GM10266 (cell line): ENCODE measurements around the gene EPC2.

ENCODE experiments used
- DNase-seq: peaks from one replicate; pipeline ENCODE4 v3.0.0; 2012; ENCODE audit errors: extremely low spot score
- TF ChIP-seq, protein P1 (sequence below): IDR thresholded peaks from 2 replicates; pipeline ENCODE4 v1.5.1; 2012; ENCODE audit warnings: mild to moderate bottlenecking, low read depth; ENCODE audit not compliant: control insufficient read depth, insufficient read depth; ENCODE audit errors: missing control alignments

EPC2 gene

DNA sequence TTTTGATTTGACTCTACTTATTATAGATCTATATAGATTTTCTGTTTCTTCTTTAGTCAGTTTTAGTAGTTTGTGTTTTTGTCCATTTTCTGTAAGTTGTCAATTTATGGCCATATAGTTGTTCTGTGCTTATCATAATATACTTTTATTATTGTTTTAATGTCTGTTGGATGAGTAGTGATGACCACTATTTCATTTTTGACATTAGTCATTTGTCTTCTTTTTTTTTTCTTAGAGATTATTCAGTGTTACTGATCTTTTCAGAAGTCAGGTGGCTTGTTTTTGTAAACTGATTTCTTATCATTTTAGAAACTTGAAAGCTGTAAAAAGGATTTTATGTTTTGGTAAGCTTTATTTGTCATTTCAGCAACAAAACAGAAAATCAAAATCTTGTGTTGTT, 57.3 kb downstream of the EPC2 start:
- TF ChIP-seq, protein P1, sequence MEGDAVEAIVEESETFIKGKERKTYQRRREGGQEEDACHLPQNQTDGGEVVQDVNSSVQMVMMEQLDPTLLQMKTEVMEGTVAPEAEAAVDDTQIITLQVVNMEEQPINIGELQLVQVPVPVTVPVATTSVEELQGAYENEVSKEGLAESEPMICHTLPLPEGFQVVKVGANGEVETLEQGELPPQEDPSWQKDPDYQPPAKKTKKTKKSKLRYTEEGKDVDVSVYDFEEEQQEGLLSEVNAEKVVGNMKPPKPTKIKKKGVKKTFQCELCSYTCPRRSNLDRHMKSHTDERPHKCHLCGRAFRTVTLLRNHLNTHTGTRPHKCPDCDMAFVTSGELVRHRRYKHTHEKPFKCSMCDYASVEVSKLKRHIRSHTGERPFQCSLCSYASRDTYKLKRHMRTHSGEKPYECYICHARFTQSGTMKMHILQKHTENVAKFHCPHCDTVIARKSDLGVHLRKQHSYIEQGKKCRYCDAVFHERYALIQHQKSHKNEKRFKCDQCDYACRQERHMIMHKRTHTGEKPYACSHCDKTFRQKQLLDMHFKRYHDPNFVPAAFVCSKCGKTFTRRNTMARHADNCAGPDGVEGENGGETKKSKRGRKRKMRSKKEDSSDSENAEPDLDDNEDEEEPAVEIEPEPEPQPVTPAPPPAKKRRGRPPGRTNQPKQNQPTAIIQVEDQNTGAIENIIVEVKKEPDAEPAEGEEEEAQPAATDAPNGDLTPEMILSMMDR, result no peak
- no peak for DNase-seq

DNA sequence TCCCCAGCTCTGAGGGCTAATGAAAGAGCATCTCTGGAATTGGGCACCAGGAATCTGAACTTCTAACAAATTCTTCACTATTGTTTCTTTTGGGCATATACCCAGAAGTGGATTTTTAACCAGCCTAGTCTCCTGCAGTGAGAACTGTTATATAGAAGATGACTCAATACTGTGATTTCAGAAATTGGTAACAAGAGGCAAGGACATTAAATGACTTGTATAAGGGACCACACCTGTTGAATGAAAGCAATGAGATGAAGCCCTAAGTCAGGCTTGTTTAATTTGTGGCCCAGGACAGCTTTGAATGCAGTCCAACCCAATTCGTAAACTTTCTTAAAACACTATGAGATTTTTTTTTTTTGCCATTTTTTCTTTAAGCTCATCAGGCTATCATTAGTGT, 57.9 kb downstream of the EPC2 start:
- no peak for DNase-seq
- TF ChIP-seq, protein P1, result no peak

DNA sequence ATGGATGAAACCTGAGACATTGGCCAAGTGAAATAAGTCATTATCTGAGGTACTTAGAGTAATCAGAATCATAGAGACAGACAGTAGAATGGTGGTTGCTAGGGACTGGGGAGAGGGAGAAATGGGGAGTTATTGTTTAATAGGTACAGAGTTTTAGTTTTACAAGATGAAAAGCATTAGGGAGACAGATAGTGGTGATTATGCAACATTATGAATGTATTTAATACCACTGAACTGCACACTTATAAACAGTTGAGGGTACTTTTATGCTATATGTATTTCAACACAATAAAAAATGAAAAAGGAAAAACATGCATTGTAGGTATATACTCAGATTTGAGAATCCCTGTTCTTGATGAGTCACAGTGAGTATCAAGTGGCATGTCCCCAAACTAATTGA, 59.7 kb downstream of the EPC2 start:
- no peak for DNase-seq
- TF ChIP-seq, protein P1, result no peak

DNA sequence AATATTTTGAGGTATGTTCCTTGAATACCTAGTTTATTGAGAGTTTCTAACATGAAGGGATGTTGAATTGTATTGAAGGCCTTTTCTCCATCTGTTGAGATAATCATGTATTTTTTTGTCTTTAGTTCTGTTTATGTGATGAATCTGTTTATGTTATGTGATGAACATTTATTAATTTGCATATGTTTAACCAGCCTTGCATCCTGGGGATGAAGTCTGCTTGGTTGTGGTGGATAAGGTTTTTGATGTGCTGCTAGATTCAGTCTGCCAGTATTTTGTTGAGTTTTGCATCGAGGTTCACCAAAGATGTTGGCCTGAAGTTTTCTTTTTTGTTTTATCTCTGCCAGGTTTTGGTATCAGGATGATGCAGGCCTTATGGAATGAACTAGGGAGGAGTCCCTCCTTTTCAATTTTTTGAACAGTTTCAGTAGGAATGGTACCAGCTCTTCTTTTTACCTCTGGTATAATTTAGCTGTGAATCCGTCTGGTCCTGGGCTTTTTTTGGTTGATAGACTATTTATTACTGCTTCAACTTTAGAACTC, 71.9 kb downstream of the EPC2 start:
- TF ChIP-seq, protein P1, result no peak
- DNase-seq, result no peak

DNA sequence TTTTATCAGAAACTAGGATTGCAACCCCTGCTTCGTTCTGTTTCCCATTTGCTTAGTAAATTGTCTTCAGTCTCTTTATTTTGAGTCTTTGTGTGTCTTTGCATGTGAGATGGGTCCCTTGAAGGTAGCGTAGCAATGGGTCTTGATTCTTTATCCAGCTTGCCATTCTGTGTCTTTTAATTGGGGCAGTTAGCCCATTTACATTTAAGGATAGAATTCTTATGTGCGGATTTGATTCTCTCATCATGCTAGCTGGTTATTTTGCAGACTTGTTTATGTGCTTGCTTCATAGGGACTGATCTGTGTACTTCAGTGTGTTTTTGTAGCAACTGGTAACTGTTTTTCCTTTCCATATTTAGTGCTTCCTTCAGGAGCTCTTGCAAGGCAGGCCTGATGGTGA, 73.5 kb downstream of the EPC2 start:
- TF ChIP-seq, protein P1, result no peak
- DNase-seq, result no peak

DNA sequence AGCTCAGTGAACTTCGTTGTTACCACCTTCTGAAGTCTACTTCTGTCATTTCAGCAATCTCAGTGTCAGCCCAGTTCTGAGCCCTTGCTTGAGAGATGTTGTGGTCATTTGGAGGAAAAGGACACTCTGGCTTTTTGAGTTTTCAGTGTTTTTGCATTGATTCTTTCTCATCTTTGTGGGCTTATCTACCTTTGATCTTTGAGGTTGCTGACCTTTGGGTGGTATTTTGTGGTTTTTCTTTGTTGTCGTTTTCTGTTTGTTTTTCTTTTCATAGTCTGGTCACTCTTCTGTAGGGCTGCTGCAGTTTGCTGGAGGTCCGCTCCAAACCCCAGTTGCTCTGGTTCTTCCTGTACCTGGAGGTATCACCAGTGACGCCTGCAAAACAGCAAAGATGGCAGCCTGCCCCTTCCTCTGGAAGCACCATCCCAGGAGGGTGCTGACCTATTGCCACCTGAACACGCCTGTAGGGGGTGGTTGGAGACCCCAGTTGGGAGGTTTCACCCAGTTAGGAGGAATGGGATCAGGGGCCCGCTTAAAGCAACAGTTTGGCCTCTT, 74.7 kb downstream of the EPC2 start:
- DNase-seq, result no peak
- TF ChIP-seq, protein P1, result no peak

DNA sequence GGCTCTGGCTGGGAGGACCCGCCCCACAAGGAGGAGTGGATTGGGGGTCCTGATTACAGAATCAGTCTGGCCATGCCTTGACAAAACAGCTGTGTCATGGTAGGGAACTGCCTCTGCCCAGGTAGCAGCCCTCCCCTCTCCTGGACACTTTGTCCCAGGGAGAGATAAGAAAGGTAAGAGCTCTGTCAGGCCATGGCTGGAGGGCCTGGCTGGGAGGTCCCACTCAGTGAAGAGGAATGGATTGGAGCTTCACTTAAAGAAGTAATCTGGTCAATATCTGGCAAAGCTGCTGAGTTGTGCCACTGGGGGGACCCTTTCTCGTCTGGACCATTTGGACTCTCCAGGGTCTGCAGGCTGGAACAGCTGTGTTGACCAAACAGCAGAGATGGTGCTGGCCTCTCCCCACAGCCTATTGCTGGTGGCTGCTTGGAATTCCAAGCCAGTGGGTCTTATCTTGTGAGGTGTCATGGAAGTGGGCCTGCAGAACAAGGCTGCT, 75.4 kb downstream of the EPC2 start:
- TF ChIP-seq, protein P1, result no peak
- DNase-seq, result no peak
